Measurements from ENCODE around the gene UCN.
"Not testable (repeated sequence)": the region's sequence is repeated elsewhere in the genome, so short reads cannot be mapped to it uniquely, and the experiment has no call there.

UCN gene

GRCh38 chr2:27282892-27283291 is 25.4 kb downstream of the UCN start:
- no peak for DNase-seq

DNA sequence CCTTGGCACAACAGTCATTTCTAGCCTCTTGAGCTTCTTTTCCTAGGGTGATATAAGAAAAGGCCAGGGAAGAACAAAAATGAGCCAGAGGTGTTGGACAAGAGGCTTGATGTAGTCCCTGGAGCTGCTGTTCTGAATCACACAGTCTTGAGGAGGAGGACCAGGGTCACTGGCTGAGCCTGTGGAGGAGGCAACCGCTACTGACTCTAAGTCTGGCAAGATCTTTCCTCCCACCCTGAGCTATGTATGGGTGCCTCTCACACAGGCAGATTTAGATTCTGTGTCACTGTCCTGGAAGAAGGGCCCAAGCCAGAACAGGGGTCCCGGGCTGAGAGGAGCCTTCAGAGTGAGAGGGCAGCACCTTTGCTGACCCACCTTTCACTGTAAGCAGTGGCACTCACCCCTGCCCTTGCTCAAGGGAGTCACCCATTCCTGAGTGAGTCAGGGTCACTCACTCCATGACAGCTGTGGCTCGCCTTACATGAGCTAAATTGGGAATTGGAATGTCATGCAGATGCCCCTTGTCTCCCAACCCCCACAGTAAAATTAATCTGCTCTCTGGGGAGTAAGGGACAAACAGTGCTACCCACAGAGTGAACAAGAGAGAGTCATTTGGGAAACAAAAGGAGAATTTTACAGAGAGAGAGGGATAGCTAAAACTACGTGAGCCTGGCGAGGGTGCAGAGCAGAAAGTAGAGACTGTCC is 26.2 kb downstream of the UCN start, which contains the start of gene TRIM54:
Gene TRIM54, plus strand, starts transcription at position 575 of the 705 bp plus-strand sequence. CDS start 303 bp downstream, outside the sequence.
- DNase-seq, result no peak

- DNase-seq, result no peak
Observed at GRCh38 chr2:27281442-27281841, 26.8 kb downstream of the UCN start.

GRCh38 chr2:27280826-27281225 is 27.4 kb downstream of the UCN start:
- DNase-seq, result no peak

GRCh38 chr2:27278010-27278409 is 30.2 kb downstream of the UCN start:
- no peak for DNase-seq

DNA sequence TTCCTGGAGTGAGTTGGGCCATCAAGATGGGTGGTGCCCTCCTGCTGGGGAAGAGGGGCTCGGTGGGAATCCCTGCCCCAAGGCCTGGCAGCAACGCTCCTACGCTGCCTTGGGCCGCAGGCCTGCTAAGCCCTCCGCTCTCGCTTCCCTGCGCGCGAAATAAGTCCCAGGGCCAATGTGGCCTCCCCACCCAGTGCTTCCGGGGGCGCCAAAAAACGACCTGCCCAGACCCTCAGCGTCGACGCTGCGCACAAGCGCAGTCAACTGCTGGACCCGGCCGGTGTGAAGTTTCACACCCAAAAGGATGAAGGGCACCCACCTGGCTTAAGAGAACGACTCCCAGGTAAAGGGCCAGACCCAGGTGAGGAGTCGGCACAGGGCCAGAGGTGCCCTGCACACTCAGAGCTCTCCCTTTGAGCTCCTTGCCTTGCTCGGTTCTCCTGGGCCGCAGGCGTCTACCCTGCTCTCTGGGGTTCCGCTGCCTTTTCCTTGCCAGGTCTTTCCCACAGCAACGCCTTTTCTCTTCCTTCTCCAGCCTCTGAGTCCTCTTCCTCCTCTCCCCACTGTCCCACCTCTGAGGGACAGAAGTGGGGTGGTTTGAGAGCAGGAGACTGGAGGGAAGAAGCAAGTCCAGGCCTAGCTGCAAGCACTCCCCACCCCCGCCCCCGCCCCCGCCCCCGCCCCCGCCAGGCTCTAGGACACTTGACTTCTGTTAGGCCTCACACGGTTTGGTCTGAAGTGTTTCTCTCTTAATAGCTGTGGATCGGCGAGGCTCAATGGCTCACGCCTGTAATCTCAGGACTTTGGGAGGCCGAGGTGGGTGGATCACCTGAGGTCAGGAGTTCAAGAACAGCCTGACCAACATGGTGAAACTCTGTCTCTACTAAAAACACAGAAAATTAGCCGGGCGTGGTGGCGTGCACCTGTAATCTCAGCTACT is 32.8 kb downstream of the UCN start, which contains the start of gene DNAJC5G:
Gene DNAJC5G, plus strand, starts transcription at position 223 of the 940 bp plus-strand sequence. CDS start 1,296 bp downstream, outside the sequence.
- no peak for DNase-seq

GRCh38 chr2:27272537-27273522 is 35.4 kb downstream of the UCN start:
- DNase-seq, result not testable (repeated sequence)

- DNase-seq, result no peak
Observed at GRCh38 chr2:27271631-27272340, 36.5 kb downstream of the UCN start.

DNA sequence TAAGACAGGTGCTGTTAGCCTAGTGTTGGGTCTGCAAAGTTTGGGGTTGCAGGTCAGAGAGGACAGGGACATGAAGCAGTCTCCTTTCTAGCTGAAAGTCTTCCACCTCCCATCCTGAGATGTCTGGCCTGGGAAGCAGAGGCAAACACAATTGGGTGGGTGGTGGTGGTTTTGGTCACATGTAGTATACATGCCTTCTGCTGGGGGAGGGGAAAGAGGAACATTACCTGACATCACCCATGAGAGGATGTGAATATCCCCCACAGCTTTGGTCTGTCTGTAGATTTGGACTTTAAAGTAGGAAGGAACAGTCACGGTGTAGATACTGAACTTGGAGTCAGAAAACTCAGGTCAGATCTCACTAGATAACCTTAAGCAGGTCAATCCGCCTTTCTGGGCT is 37.6 kb downstream of the UCN start:
- no peak for DNase-seq

GRCh38 chr2:27270131-27270530 is 38.1 kb downstream of the UCN start:
- no peak for DNase-seq

- not testable (repeated sequence) for DNase-seq
Observed at GRCh38 chr2:27268296-27268695, 39.9 kb downstream of the UCN start.

DNA sequence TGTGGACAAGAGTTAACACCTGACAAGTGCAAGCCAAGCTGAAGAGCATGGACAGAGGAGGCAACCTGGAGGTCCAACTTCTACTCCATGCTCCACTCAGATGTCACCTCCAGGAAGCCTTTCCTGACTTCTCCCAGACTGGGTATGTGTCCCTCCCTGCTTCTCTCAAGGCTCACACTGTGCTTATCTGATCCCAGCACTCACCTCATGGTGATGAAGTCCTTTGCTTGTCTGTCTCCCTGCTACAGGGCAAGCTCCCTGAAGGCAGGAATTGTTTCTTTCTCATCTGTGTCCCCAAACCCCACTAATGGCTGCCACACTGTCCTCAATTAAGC is 42.7 kb downstream of the UCN start:
- no peak for DNase-seq

DNA sequence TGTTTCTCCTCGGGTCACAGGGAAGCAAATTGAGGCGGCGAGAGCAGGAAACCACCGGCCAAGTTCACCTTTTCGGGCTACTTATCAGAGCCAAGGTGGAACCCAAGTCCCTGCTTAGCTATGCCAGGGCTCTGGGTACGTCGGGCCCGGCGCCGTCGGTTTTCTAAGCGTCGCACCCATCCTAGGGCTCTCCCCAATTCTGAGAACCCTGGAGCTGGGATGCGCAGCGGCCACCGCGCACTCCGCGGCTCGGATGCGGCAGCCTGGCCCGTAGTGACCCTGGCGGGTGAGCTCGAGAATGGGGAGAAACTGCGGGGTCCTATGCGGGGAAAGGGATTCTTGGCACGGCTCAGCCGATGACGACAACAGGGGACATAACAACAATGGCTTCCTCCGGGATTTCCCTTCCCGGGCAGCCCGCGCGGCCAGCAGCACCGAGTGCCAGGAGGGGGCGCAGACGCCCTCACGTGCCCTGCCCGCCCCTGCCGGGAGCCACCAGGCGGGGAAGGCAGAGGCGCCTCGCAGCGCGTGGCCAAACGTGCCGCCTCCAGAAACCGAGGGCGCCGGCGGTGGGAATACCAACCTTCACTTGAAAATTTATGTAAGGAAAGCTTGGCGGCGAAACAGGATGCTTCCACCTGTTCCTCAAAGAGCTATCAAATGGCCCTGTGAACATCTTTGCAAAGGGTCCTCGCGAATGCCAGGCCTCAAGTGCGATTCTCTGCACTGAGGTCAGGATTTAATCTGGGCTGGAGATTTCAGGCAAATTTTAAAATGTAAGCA is 43.3 kb downstream of the UCN start:
- DNase-seq, result peak; percentile 59

DNA sequence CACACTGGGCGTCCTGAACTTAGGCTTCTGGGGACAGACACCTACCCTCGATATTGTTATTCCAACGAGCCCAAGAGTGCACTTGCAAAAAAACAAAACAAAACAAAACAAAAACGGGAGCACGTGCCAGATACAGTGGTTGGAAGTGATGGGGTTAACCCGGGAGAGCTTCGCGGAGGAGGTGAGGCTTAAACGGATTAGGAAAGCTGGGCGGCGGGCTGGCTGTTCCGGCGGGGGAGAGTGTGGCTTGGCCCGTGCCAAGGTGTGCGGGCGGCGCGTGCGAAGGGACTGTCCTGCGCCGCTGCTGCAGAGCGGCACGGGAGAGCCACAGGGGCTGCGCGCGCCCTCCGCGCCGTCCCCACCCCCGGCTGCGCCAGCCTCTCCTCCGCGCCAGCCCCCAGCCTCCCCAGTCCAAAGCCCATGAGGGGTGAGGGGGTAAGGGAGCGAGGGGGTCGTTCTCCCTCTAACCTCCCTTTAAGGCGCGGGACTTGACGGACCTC is 43.9 kb downstream of the UCN start:
- DNase-seq, result no peak

GRCh38 chr2:27263287-27264252 is 44.7 kb downstream of the UCN start:
- DNase-seq, result no peak

- peak; percentile 22 for DNase-seq
Observed at GRCh38 chr2:27262379-27263286, 45.6 kb downstream of the UCN start, which contains the start of gene SLC30A3. Gene SLC30A3 (minus strand): TSS chr2:27263047. CDS start chr2:27262906, 141 bp downstream.

- DNase-seq, result no peak
Observed at GRCh38 chr2:27261926-27262298, 46.3 kb downstream of the UCN start.

- no peak for DNase-seq
Observed at GRCh38 chr2:27261241-27261925, 46.9 kb downstream of the UCN start.

Measured in fibroblast of skin of scalp (primary cell).